Upper lobe of left lung (tissue), 6 donors: ENCODE data around the gene DDC. TPM values are rescaled to one million over a fixed set of nuclear protein-coding genes. Genes with fewer than 3 reads are reported as not detected.

Experiments used
- ATAC-seq, 2 donors: fragments of 200-7000 bp; cut with Tn5 transposase; one replicate each; pipeline ENCODE4 v1.9.1; 2022; ENCODE audit warnings: mild to moderate bottlenecking in 2 of 2, moderate library complexity in 2 of 2; ENCODE audit not compliant: low FRiP score in 2 of 2
- DNase-seq, 2 donors: peaks; one replicate each; pipeline ENCODE4 v3.0.0-alpha.2; 2019 to 2020
- H3K27ac ChIP-seq, 4 donors: fragments of 200-600 bp; sonication (generic); one replicate each; pipeline ENCODE4 v1.5.1; 2016 to 2019
- H3K27me3 ChIP-seq, 4 donors: fragments of 200-600 bp; sonication (generic); one replicate each; pipeline ENCODE4 v1.5.1; 2017 to 2019
- H3K36me3 ChIP-seq, 4 donors: fragments of 200-600 bp; sonication (generic); one replicate each; pipeline ENCODE4 v1.5.1; 2016 to 2019
- H3K4me1 ChIP-seq, 4 donors: fragments of 200-600 bp; sonication (generic); one replicate each; pipeline ENCODE4 v1.5.1; 2018 to 2019
- H3K4me3 ChIP-seq, 4 donors: fragments of 200-600 bp; sonication (generic); one replicate each; pipeline ENCODE4 v1.5.1; 2017 to 2019; ENCODE audit warnings: mild to moderate bottlenecking in 2 of 4, moderate library complexity in 1 of 4
- H3K9me3 ChIP-seq, 4 donors: fragments of 200-600 bp; sonication (generic); one replicate each; pipeline ENCODE4 v1.5.1; 2018 to 2019
- CTCF ChIP-seq, 6 experiments: fragments of 450-650 bp in 4 of 6; fragments of 200-600 bp in 2 of 6; sonication (generic) in 2 of 6; IDR thresholded peaks; one replicate each; pipeline ENCODE4 v1.5.1; 2016 to 2019; ENCODE audit warnings: antibody characterized with exemption in 6 of 6
- EP300 ChIP-seq, 4 donors: sonication (generic); formaldehyde crosslinking; IDR thresholded peaks; one replicate each; pipeline ENCODE4 v1.5.1; 2017; ENCODE audit warnings: antibody characterized with exemption in 4 of 4, control low read depth in 2 of 4
- POLR2A ChIP-seq, 4 donors: fragments of 450-650 bp; IDR thresholded peaks; one replicate each; pipeline ENCODE4 v1.5.1; 2016 to 2017; ENCODE audit warnings: antibody characterized with exemption in 4 of 4, mild to moderate bottlenecking in 2 of 4
- POLR2AphosphoS5 ChIP-seq, 2 donors: sonication (generic); formaldehyde crosslinking; IDR thresholded peaks; one replicate each; pipeline ENCODE4 v1.5.1; 2017; ENCODE audit warnings: antibody characterized with exemption in 2 of 2
- WGBS, 2 donors: methylation state at CpG; one replicate each; pipeline ENCODE4 v1.1.5; 2017 to 2018; 5-methylcytosine and 5-hydroxymethylcytosine counted together
- total RNA-seq, 6 donors: library from RNA; depleted of rRNA in 4 of 6; stranded (reverse); fragments of >200 nt in 4 of 6; gene quantifications; one replicate each; pipeline versions ENCODE4 v1.1.0 to v1.2.1, GENCODE V29; 2016 to 2021
- donor health status: DM: no; HTN: no; CAD: no; lungs with moderate emphysema.
- donor health status: DM: no; HTN: yes; CAD: no; lungs with severe emphysema.

DDC gene
- total RNA-seq, 6 donors from 2014 or later = 1.2 to 2.0 (median 1.4) TPM; not detected in 1

GRCh38 chr7:50513166-50513871 is 51.9 kb downstream of the DDC start:
- WGBS, 2 donors = 89 to 96% methylated on average over 12 to 14 of the region's 14 CpGs
- no peak for ATAC-seq

GRCh38 chr7:50512384-50512783 is 52.8 kb downstream of the DDC start:
- Histone ChIP-seq H3K4me3 (no peak overlapping the region), H3K9me3 (no peaks in the 10 kb centered on the region), H3K27ac (no peak overlapping the region), H3K36me3 (no peaks in the 10 kb centered on the region), H3K4me1 (no peaks in the 10 kb centered on the region), H3K27me3 (no peaks in the 10 kb centered on the region)
- no peak for TF ChIP-seq EP300 (IDR thresholded peaks at IDR 0.05)
- no peak for TF ChIP-seq CTCF (IDR thresholded peaks at IDR 0.05)
- TF ChIP-seq POLR2AphosphoS5 (IDR thresholded peaks at IDR 0.05) = no peak
- TF ChIP-seq POLR2A (IDR thresholded peaks at IDR 0.05) = no peak
- no peak for DNase-seq
- no peak for ATAC-seq

More at GRCh38 chr7:50513166-50513871, 51.9 kb downstream of the DDC start:
- Histone ChIP-seq H3K27me3 (no peaks in the 10 kb centered on the region), H3K9me3 (no peaks in the 10 kb centered on the region), H3K4me3 (no peak overlapping the region), H3K4me1 (no peaks in the 10 kb centered on the region), H3K27ac (no peak overlapping the region), H3K36me3 (no peaks in the 10 kb centered on the region)
- TF ChIP-seq CTCF (IDR thresholded peaks at IDR 0.05) = no peak
- TF ChIP-seq POLR2AphosphoS5 (IDR thresholded peaks at IDR 0.05) = no peak
- no peak for TF ChIP-seq EP300 (IDR thresholded peaks at IDR 0.05)
- no peak for DNase-seq

- Histone ChIP-seq H3K27ac (no peak overlapping the region), H3K9me3 (no peaks in the 10 kb centered on the region), H3K4me3 (no peak overlapping the region), H3K27me3 (no peaks in the 10 kb centered on the region), H3K36me3 (no peaks in the 10 kb centered on the region), H3K4me1 (no peaks in the 10 kb centered on the region)
- TF ChIP-seq EP300 (IDR thresholded peaks at IDR 0.05) = no peak
- no peak for TF ChIP-seq POLR2A (IDR thresholded peaks at IDR 0.05)
- TF ChIP-seq CTCF (IDR thresholded peaks at IDR 0.05) = no peak
- no peak for TF ChIP-seq POLR2AphosphoS5 (IDR thresholded peaks at IDR 0.05)
- no peak for ATAC-seq
- no peak for DNase-seq
- 76 to 82% methylated on average over 2 of the region's 2 CpGs for WGBS, 2 donors
Observed at GRCh38 chr7:50509459-50509858, 55.7 kb downstream of the DDC start.

GRCh38 chr7:50508471-50508943 is 56.7 kb downstream of the DDC start:
- no peak overlapping the region for H3K4me3 ChIP-seq
- no peak for DNase-seq
- peaks cover 0 to 3% (median 0%) of the 10 kb centered on the region in 4 donors for H3K4me1 ChIP-seq
- no peak overlapping the region for H3K27ac ChIP-seq
- no peaks in the 10 kb centered on the region for H3K27me3 ChIP-seq
- ATAC-seq = no peak
- WGBS, 2 donors = 84 to 89% methylated on average over 4 to 5 of the region's 5 CpGs
- H3K9me3 ChIP-seq = no peaks in the 10 kb centered on the region
- H3K36me3 ChIP-seq = no peaks in the 10 kb centered on the region
- TF ChIP-seq CTCF (IDR thresholded peaks at IDR 0.05) = no peak
- TF ChIP-seq POLR2AphosphoS5 (IDR thresholded peaks at IDR 0.05) = no peak
- TF ChIP-seq POLR2A (IDR thresholded peaks at IDR 0.05) = no peak
- TF ChIP-seq EP300 (IDR thresholded peaks at IDR 0.05) = no peak
